Trophoblast cell (in vitro differentiated cells and primary cell): ENCODE measurements around the gene PBX4.

ENCODE experiments used
- DNase-seq, 2 donors: peaks; one replicate each; pipeline ENCODE4 v3.0.0-alpha.2; 2016
- H2AFZ ChIP-seq: 2 replicates; pipeline ENCODE4 v1.6.1; 2013; ENCODE audit warnings: low read length, moderate library complexity, mild to moderate bottlenecking; ENCODE audit not compliant: insufficient read depth, poor library complexity
- H2AK5ac ChIP-seq: 2 replicates; pipeline ENCODE4 v1.6.1; 2013; ENCODE audit warnings: mild to moderate bottlenecking, low read length
- H2BK120ac ChIP-seq: 2 replicates; pipeline ENCODE4 v1.6.1; 2013; ENCODE audit warnings: low read length, mild to moderate bottlenecking, moderate library complexity; ENCODE audit not compliant: insufficient read depth, poor library complexity
- H2BK12ac ChIP-seq: 2 replicates; pipeline ENCODE4 v1.6.1; 2013; ENCODE audit warnings: mild to moderate bottlenecking, low read length, moderate library complexity
- H2BK5ac ChIP-seq: 2 replicates; pipeline ENCODE4 v1.6.1; 2013; ENCODE audit warnings: low read length, low read depth, moderate library complexity, mild to moderate bottlenecking; ENCODE audit not compliant: poor library complexity
- H3K14ac ChIP-seq: 2 replicates; pipeline ENCODE4 v1.6.1; 2013; ENCODE audit warnings: mild to moderate bottlenecking, low read length
- H3K18ac ChIP-seq: 2 replicates; pipeline ENCODE4 v1.6.1; 2013; ENCODE audit warnings: mild to moderate bottlenecking, low read length
- H3K23ac ChIP-seq: 2 replicates; pipeline ENCODE4 v1.6.1; 2013; ENCODE audit warnings: low read length
- H3K27ac ChIP-seq: 2 replicates; pipeline ENCODE4 v1.5.1; 2013; ENCODE audit warnings: low read depth, mild to moderate bottlenecking, inconsistent platforms, low read length, moderate library complexity
- H3K27me3 ChIP-seq: 2 replicates; pipeline ENCODE4 v1.6.1; 2013; ENCODE audit warnings: inconsistent platforms, mild to moderate bottlenecking, low read length, moderate library complexity; ENCODE audit not compliant: insufficient read depth
- H3K36me3 ChIP-seq, 2 experiments: 1 replicate in 1 of 2; 2 replicates in 1 of 2; pipeline ENCODE4 v1.6.1; 2013; ENCODE audit warnings: low read length in 2 of 2, mild to moderate bottlenecking in 2 of 2, moderate library complexity in 1 of 2; ENCODE audit not compliant: insufficient read depth in 2 of 2, control insufficient read depth in 1 of 2
- H3K4ac ChIP-seq: 2 replicates; pipeline ENCODE4 v1.6.1; 2013; ENCODE audit warnings: low read depth, mild to moderate bottlenecking, low read length, moderate library complexity
- H3K4me1 ChIP-seq, 2 experiments: 1 replicate in 1 of 2; 2 replicates in 1 of 2; pipeline ENCODE4 v1.6.1; 2013; ENCODE audit warnings: low read length in 2 of 2, mild to moderate bottlenecking in 2 of 2, moderate library complexity in 1 of 2; ENCODE audit not compliant: insufficient read depth in 2 of 2, control insufficient read depth in 1 of 2
- H3K4me2 ChIP-seq: 2 replicates; pipeline ENCODE4 v1.6.1; 2013; ENCODE audit warnings: inconsistent platforms, mild to moderate bottlenecking, low read length, moderate library complexity
- H3K4me3 ChIP-seq: 2 replicates; pipeline ENCODE4 v1.5.1; 2013; ENCODE audit warnings: mild to moderate bottlenecking, low read depth, low read length, inconsistent platforms
- H3K79me1 ChIP-seq: one replicate; pipeline ENCODE4 v1.6.1; 2013; ENCODE audit warnings: low read length
- H3K79me2 ChIP-seq: 2 replicates; pipeline ENCODE4 v1.6.1; 2013; ENCODE audit warnings: low read length, mild to moderate bottlenecking; ENCODE audit not compliant: control insufficient read depth, insufficient read depth, poor library complexity
- H3K9ac ChIP-seq: 2 replicates; pipeline ENCODE4 v1.6.1; 2013; ENCODE audit warnings: mild to moderate bottlenecking, low read length
- H3K9me3 ChIP-seq: 2 replicates; pipeline ENCODE4 v1.6.1; 2013; ENCODE audit warnings: low read depth, mild to moderate bottlenecking, control low read depth, inconsistent platforms, low read length; ENCODE audit not compliant: insufficient read depth
- H4K12ac ChIP-seq: 2 replicates; pipeline ENCODE4 v1.6.1; 2013; ENCODE audit warnings: low read depth, mild to moderate bottlenecking, low read length, moderate library complexity
- H4K8ac ChIP-seq: 2 replicates; pipeline ENCODE4 v1.6.1; 2013; ENCODE audit warnings: low read depth, mild to moderate bottlenecking, low read length, moderate library complexity
- H4K91ac ChIP-seq: one replicate; pipeline ENCODE4 v1.6.1; 2013; ENCODE audit warnings: low read depth, mild to moderate bottlenecking, low read length, moderate library complexity
- WGBS: extraction: QIAGEN DNeasy Blood & Tissue Kit; methylation state at CpG from one replicate; pipeline ENCODE4 v1.1.7; 2013; ENCODE audit warnings: missing lambda C conversion rate; ENCODE audit not compliant: insufficient read length, insufficient coverage; ENCODE audit errors: extremely low coverage; 5-methylcytosine and 5-hydroxymethylcytosine counted together

The PBX4 gene

DNA sequence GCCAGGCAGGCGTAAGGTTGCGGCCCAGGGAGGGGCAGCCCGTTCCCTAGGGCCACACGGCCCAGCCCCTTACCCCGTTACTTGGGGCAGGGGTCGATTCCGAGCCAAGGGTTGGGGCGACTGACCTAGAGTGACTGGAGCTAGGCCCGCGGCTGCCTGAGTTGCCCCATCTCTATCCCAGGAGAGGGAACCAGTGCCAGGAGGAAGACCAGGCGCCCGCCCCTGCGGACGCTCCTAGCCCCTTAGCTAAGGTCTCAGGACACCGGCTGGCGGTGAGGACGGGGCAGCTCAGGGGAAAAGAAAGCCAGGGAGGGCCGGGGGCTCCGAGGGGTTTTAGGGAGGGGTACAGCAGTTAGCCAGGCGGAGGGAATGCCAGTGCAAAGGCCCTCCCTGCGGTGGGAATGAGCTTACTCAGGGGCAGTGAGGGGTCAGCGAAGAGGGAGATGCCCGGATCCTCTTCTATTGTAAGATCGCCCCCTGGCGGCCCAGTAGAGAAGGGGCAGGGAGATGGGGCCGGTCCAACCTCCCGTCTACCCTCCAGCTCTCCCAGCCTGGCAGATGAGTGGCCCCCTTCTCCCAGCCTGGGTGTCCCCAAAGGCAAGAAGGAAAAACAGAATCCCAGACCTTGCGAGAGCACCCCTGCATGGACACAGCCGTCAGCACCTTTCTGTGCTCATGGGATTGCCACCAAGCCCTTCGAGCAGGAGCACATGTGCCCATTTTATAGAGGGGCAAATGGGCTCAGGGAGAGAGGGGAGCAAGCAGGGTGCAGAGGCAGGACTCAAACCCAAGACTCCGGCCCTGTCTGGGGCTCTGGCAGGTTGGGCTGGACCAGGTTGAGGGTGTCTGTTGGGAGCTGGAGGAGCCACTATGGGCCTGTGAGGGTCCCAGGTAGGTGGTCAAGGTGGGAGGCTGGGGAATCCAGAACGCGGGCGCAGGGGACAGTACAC is 64.1 kb downstream of the PBX4 start:
- Histone ChIP-seq H3K4me3 (peak overlapping the region; percentile 23), H3K18ac (no peak overlapping the region), H3K9me3 (peaks cover 2% of the 10 kb centered on the region), H3K79me1 (no peaks in the 10 kb centered on the region), H3K14ac (no peak overlapping the region), H3K9ac (no peak overlapping the region), H4K12ac (no peak overlapping the region), H3K79me2 (no peaks in the 10 kb centered on the region), H3K4me2 (no peak overlapping the region), H2AFZ (no peak overlapping the region), H3K36me3 (no peaks in the 10 kb centered on the region), H2BK12ac (no peak overlapping the region), H2BK120ac (no peak overlapping the region), H3K23ac (no peak overlapping the region), H3K27me3 (no peaks in the 10 kb centered on the region), H3K4me1 (peaks cover 6 to 10% of the 10 kb centered on the region in 2 experiments), H4K8ac (no peak overlapping the region), H3K4ac (no peak overlapping the region), H2BK5ac (no peak overlapping the region), H4K91ac (no peak overlapping the region), H3K27ac (no peak overlapping the region), H2AK5ac (no peak overlapping the region)
- no CpG with 5 or more reads among the region's 34 CpGs for WGBS
- peak in 1 of 2 donors; percentile 72 for DNase-seq

DNA sequence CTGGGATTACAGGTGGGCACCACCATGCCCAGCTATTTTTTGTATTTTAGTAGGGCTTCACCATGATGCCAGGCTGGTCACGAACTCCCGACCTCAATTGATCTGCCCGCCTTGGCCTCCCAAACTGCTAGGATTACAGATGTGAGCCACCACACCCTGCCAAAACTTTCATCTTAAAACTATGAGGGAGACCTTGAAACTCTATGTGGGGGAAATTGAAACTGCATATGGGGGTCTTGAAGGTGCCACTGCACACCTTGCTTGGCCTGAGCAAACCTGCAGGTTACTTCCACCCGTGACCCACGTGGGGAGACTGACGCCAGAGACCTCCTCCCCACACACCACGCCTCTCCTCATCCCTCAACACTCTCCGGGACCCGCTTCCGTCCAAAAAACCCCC is 64.8 kb downstream of the PBX4 start:
- no peak overlapping the region for H3K9ac ChIP-seq
- H3K4me2 ChIP-seq = no peak overlapping the region
- no peak overlapping the region for H2BK12ac ChIP-seq
- H3K79me1 ChIP-seq = no peaks in the 10 kb centered on the region
- no peaks in the 10 kb centered on the region for H3K27me3 ChIP-seq
- H2AK5ac ChIP-seq = no peak overlapping the region
- H3K14ac ChIP-seq = no peak overlapping the region
- H2BK5ac ChIP-seq = no peak overlapping the region
- no peak overlapping the region for H3K18ac ChIP-seq
- no peak overlapping the region for H3K27ac ChIP-seq
- peak overlapping the region; percentile 23 for H3K4me3 ChIP-seq
- no peak overlapping the region for H3K23ac ChIP-seq
- peaks cover 6 to 10% of the 10 kb centered on the region in 2 experiments for H3K4me1 ChIP-seq
- H3K9me3 ChIP-seq = peaks cover 2% of the 10 kb centered on the region
- no peak overlapping the region for H4K91ac ChIP-seq
- H3K4ac ChIP-seq = no peak overlapping the region
- no peaks in the 10 kb centered on the region for H3K36me3 ChIP-seq
- no CpG with 5 or more reads among the region's 10 CpGs for WGBS
- H2BK120ac ChIP-seq = no peak overlapping the region
- H4K8ac ChIP-seq = no peak overlapping the region
- no peak overlapping the region for H4K12ac ChIP-seq
- no peak for DNase-seq
- no peak overlapping the region for H2AFZ ChIP-seq
- no peaks in the 10 kb centered on the region for H3K79me2 ChIP-seq

DNA sequence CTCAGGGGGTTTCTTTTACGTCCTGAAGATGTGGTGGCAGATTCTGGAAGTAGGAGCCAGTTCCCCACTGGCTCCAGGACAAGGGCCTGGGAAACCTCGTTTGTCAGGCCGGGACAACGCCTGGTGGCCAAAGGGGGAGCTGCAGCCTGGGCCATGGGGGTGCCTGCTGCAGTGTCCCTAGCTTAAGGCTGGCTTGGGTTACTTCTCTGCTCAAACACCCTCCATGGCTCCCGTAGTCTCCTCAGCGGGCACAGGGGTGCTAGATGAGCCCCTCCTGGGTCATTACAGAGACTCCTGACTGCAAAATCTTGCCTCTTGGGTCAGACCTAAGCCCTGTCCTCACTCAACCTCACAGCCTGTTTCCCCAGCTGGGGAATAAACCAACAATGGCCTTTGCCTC is 65.7 kb downstream of the PBX4 start:
- no peak overlapping the region for H4K8ac ChIP-seq
- peak in 1 of 2 donors; percentile 64 for DNase-seq
- H3K79me2 ChIP-seq = no peaks in the 10 kb centered on the region
- no peak overlapping the region for H2BK120ac ChIP-seq
- no peak overlapping the region for H4K91ac ChIP-seq
- H4K12ac ChIP-seq = no peak overlapping the region
- no peak overlapping the region for H2BK5ac ChIP-seq
- no peak overlapping the region for H3K4me3 ChIP-seq
- peaks cover 6 to 10% of the 10 kb centered on the region in 2 experiments for H3K4me1 ChIP-seq
- H2AFZ ChIP-seq = no peak overlapping the region
- no CpG with 5 or more reads among the region's 6 CpGs for WGBS
- no peak overlapping the region for H3K27ac ChIP-seq
- no peak overlapping the region for H3K18ac ChIP-seq
- H3K27me3 ChIP-seq = no peaks in the 10 kb centered on the region
- H3K9me3 ChIP-seq = peaks cover 2% of the 10 kb centered on the region
- no peak overlapping the region for H3K14ac ChIP-seq
- H3K9ac ChIP-seq = no peak overlapping the region
- H3K4ac ChIP-seq = no peak overlapping the region
- no peaks in the 10 kb centered on the region for H3K36me3 ChIP-seq
- no peak overlapping the region for H3K23ac ChIP-seq
- no peak overlapping the region for H2AK5ac ChIP-seq
- no peaks in the 10 kb centered on the region for H3K79me1 ChIP-seq
- H2BK12ac ChIP-seq = no peak overlapping the region
- no peak overlapping the region for H3K4me2 ChIP-seq

DNA sequence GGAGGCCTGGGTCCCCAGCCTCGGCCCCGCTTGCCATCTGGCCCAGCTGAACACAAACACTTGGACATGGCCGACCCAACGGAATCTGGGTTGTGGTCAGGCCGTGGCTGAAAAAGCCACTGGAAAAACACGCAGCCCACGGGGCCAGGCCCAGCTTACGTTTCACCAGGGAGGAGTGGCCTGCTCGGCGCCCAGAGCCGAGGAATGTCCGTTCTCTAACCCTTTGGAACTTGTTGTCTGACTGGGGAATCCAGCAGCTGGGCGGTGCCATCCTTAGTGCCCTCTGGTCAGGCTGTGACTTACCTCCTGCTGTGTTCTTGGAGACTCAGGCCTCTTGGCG is 66.7 kb downstream of the PBX4 start:
- no peak overlapping the region for H3K18ac ChIP-seq
- no peak overlapping the region for H2AK5ac ChIP-seq
- H4K91ac ChIP-seq = no peak overlapping the region
- no peak overlapping the region for H3K4me2 ChIP-seq
- no peak overlapping the region for H2AFZ ChIP-seq
- no CpG with 5 or more reads among the region's 14 CpGs for WGBS
- H3K27ac ChIP-seq = no peak overlapping the region
- H3K79me1 ChIP-seq = no peaks in the 10 kb centered on the region
- H3K23ac ChIP-seq = no peak overlapping the region
- H3K9me3 ChIP-seq = peaks cover 4% of the 10 kb centered on the region
- no peaks in the 10 kb centered on the region for H3K79me2 ChIP-seq
- no peak overlapping the region for H4K12ac ChIP-seq
- H2BK12ac ChIP-seq = no peak overlapping the region
- no peak overlapping the region for H3K9ac ChIP-seq
- peaks cover 6 to 10% of the 10 kb centered on the region in 2 experiments for H3K4me1 ChIP-seq
- no peak overlapping the region for H2BK5ac ChIP-seq
- H3K4ac ChIP-seq = no peak overlapping the region
- no peak overlapping the region for H3K4me3 ChIP-seq
- H2BK120ac ChIP-seq = no peak overlapping the region
- no peaks in the 10 kb centered on the region for H3K36me3 ChIP-seq
- DNase-seq = no peak
- H4K8ac ChIP-seq = no peak overlapping the region
- H3K27me3 ChIP-seq = no peaks in the 10 kb centered on the region
- H3K14ac ChIP-seq = no peak overlapping the region
